Psoas muscle (tissue), 8 donors: Measurements from ENCODE around the gene ACTN2. TPM values are rescaled to one million over a fixed set of nuclear protein-coding genes. Genes with fewer than 3 reads are reported as not detected.

Source experiments
- ATAC-seq, 4 donors: fragments of 200-7000 bp; cut with Tn5 transposase; one replicate each; pipeline ENCODE4 v1.9.1; 2020; ENCODE audit warnings: moderate library complexity in 3 of 4, mild to moderate bottlenecking in 2 of 4
- DNase-seq, 2 donors: peaks; one replicate each; pipeline ENCODE4 v3.0.0-alpha.2; 2020
- H3K27ac ChIP-seq: fragments of 200-600 bp; one replicate; pipeline ENCODE4 v1.8.0; 2022
- H3K27me3 ChIP-seq, 3 donors: fragments of 200-600 bp in 1 of 3; one replicate each; pipeline versions ENCODE4 v1.6.1 to v1.8.0; 2013 to 2022; ENCODE audit warnings: low read length in 2 of 3, mild to moderate bottlenecking in 2 of 3, moderate library complexity in 1 of 3; ENCODE audit not compliant: insufficient read depth in 3 of 3
- H3K36me3 ChIP-seq, 2 donors: fragments of 200-600 bp in 1 of 2; one replicate each; pipeline versions ENCODE4 v1.6.1 to v1.8.0; 2013 to 2022; ENCODE audit warnings: low read depth in 1 of 2, mild to moderate bottlenecking in 1 of 2, moderate library complexity in 1 of 2; ENCODE audit not compliant: insufficient read depth in 1 of 2
- H3K4me1 ChIP-seq: fragments of 200-600 bp; one replicate; pipeline ENCODE4 v1.8.0; 2022
- H3K4me3 ChIP-seq: fragments of 200-600 bp; one replicate; pipeline ENCODE4 v1.8.0; 2022; ENCODE audit warnings: mild to moderate bottlenecking
- H3K9me3 ChIP-seq: fragments of 200-600 bp; one replicate; pipeline ENCODE4 v1.8.0; 2022
- CTCF ChIP-seq: fragments of 200-600 bp; IDR thresholded peaks from one replicate; pipeline ENCODE4 v1.8.0; 2022; ENCODE audit warnings: antibody characterized with exemption
- WGBS, 3 donors: extraction: QIAGEN DNeasy Blood & Tissue Kit; methylation state at CpG; one replicate each; pipeline versions ENCODE4 v1.1.6 to v1.1.7; 2013; 5-methylcytosine and 5-hydroxymethylcytosine counted together
- intact Hi-C, 2 donors: fragments of 100-400 bp; cut with DNase I; formaldehyde crosslinking; loops; one replicate each; pipeline versions ENCODE4 v1.11.0 to v1.14.2; 2022
- polyA plus RNA-seq, 3 donors: library from polyadenylated mRNA; stranded (reverse); fragments of 200-250 nt; gene quantifications; one replicate each; pipeline ENCODE4 v1.2.3, GENCODE V29; 2013
- total RNA-seq, 4 donors: library from RNA; stranded (reverse); fragmentation: NEBNext Ultra II Directional in 2 of 4; extraction: Animal tissue kit (Norgen Biotek cat#: 25700) in 2 of 4; gene quantifications; one replicate each; pipeline versions ENCODE4 v1.2.1 to v1.2.4, GENCODE V29; 2021 to 2023
- donor health status: healthy with polysubstance abuse.
- donor health status: DM: no; HTN: no; CAD: no; lungs with moderate emphysema.
- donor health status: Bipolar disorder and iron deficiency.
- donor health status: healthy.
- donor health status: DM: yes; HTN: yes; CAD: no.
- donor health status: DM: no; HTN: no; CAD: no.
- donor health status: DM: no; HTN: no; CAD: no.
- donor health status: DM: yes; HTN: yes; CAD: no.

The ACTN2 gene
- total and polyA plus RNA-seq, 7 donors: 792 to 4,645 (median 2,645) TPM

- Histone ChIP-seq H3K9me3 (no peaks in the 10 kb centered on the region), H3K36me3 (peaks cover 9 to 44% of the 10 kb centered on the region in 2 donors), H3K27ac (no peak overlapping the region), H3K27me3 (no peaks in the 10 kb centered on the region), H3K4me1 (peaks cover 39% of the 10 kb centered on the region), H3K4me3 (no peak overlapping the region)
- 61 to 97% (median 93%) methylated on average over 3 of the region's 3 CpGs for WGBS, 3 donors
- ATAC-seq (no peak), DNase-seq (no peak)
- TF ChIP-seq CTCF: no peak
- intact Hi-C loops: no loop called here
These were observed 116.0 kb downstream of the ACTN2 start for GRCh38 chr1:236802264-236802663.

GRCh38 chr1:236806634-236807033 is 120.3 kb downstream of the ACTN2 start:
- DNase-seq (no peak), ATAC-seq (no peak)
- intact Hi-C loops: loop anchor here in 1 of 2 donors (2.0 kb wide), 1 partner anchor 30 kb away; no protein-coding TSS in a partner anchor
- Histone ChIP-seq H3K27me3 (no peaks in the 10 kb centered on the region), H3K4me1 (peaks cover 16% of the 10 kb centered on the region), H3K27ac (no peak overlapping the region), H3K36me3 (peaks cover 11 to 84% of the 10 kb centered on the region in 2 donors), H3K9me3 (no peaks in the 10 kb centered on the region), H3K4me3 (no peak overlapping the region)
- WGBS, 3 donors: 90 to 93% (median 93%) methylated on average over 2 of the region's 2 CpGs
- TF ChIP-seq CTCF: no peak

GRCh38 chr1:236808005-236808404 is 121.7 kb downstream of the ACTN2 start:
- no peak for DNase-seq
- intact Hi-C loops: no loop called here
- no peak for TF ChIP-seq CTCF
- H3K4me1 ChIP-seq: peaks cover 16% of the 10 kb centered on the region
- no peak for ATAC-seq
- H3K27me3 ChIP-seq: no peaks in the 10 kb centered on the region
- WGBS, 3 donors: 70 to 98% (median 98%) methylated on average over 2 of the region's 2 CpGs
- peak overlapping the region; percentile 57 for H3K27ac ChIP-seq
- H3K36me3 ChIP-seq: peaks cover 16 to 98% of the 10 kb centered on the region in 2 donors
- no peaks in the 10 kb centered on the region for H3K9me3 ChIP-seq
- H3K4me3 ChIP-seq: no peak overlapping the region

- H3K27ac ChIP-seq: peak overlapping the region; percentile 57
- peaks cover 14 to 99% of the 10 kb centered on the region in 2 donors for H3K36me3 ChIP-seq
- intact Hi-C loops: no loop called here
These were observed 122.3 kb downstream of the ACTN2 start for GRCh38 chr1:236808564-236809130.

More at GRCh38 chr1:236808564-236809130, 122.3 kb downstream of the ACTN2 start:
- 61 to 77% (median 71%) methylated on average over 8 of the region's 8 CpGs for WGBS, 3 donors
- Histone ChIP-seq H3K4me1 (peaks cover 16% of the 10 kb centered on the region), H3K27me3 (no peaks in the 10 kb centered on the region), H3K9me3 (no peaks in the 10 kb centered on the region), H3K4me3 (no peak overlapping the region)
- no peak for ATAC-seq
- no peak for TF ChIP-seq CTCF
- no peak for DNase-seq
